HG03469 (cell line): ENCODE results near the gene THBS2.
"Not testable (repeated sequence)": the region's sequence is repeated elsewhere in the genome, so short reads cannot be mapped to it uniquely, and the experiment has no call there.

Experiments
- ATAC-seq: cut with Tn5 transposase; IDR thresholded peaks from one replicate; pipeline ENCODE4 v1.9.1; 2021; ENCODE audit warnings: mild to moderate bottlenecking, moderate library complexity, moderate number of reproducible peaks; ENCODE audit not compliant: unreplicated experiment

THBS2 gene

DNA sequence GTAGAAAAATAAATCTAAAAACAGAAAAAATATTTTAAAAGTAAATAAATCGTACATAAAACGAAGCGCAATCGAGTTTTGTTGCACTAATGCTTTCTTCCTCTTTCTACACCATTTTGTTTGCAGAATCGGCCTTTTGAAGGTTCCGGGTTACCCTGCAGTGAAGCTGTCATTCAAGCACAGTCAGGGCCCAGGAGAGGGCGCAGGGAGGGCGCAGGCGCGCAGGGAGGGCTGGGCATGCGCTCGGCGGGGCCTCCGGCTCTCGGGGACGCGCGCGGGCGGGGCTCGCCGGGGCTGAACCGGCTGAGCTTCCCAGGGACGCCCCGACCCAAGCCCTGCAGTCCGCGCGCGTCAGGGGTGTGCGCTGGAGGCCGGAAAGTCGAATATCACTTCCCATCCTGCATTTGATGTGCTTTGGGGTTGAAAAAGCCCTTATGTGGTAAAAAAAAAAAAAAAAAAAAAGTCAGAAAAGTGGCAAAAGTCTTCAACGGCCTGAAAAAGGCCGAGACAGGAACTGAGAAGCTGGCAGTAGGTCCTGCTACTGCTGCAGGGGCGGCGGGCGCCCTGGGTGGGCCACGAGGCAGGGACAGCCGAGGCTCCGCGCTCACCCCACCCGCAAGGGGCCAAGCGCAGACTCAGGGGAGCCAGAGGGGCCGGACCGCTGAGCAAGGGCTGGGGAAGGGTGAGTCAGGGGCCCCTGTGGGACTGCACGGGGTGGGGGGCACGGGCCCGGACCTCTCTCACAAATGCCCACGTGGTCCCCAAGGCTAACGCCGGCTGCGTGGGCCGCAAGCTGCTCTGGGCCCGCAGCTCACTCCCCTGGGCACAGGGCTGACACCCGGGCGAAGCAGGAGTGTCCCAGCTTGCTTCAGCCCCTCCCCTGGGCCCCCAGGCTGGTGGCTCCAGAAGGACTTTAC lies 40.5 kb downstream of the THBS2 start:
- ATAC-seq: peak; percentile 98

DNA sequence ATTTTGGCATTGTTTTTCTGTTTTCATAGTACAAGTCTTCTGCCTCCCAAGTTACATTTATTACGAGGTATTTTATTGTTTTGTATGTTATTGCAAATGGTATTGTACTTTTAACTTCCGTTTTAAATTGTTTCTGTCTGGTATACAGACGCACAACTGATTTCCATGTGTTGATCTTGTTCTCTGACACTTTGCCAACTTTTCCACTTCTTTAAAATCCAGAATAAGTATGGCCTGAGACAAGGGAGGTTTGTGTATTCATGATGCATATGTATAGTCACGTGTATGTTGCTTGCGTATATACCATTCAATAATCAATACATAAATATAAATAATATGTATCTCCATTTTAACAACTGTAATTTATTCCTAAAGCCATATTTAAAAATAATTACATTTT lies 41.2 kb downstream of the THBS2 start:
- ATAC-seq: no peak

DNA sequence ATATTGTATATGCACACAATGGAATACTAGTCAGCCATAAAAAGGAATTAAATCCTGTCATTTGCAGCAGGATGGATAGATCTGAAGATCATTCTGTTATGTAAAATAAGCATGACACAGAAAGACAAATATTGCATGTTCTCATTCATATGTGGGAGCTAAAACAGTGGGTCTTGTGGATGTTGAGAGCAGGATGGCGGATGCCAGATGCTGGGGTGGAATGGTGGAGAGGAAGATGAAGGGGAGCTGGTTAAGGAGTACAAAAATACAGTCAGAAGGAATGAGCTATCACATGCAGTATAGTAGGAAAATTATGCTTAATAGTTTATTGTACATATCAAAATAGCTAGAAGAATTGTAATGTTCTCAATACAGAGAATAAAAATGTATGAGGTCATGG lies 41.8 kb downstream of the THBS2 start:
- no peak for ATAC-seq

DNA sequence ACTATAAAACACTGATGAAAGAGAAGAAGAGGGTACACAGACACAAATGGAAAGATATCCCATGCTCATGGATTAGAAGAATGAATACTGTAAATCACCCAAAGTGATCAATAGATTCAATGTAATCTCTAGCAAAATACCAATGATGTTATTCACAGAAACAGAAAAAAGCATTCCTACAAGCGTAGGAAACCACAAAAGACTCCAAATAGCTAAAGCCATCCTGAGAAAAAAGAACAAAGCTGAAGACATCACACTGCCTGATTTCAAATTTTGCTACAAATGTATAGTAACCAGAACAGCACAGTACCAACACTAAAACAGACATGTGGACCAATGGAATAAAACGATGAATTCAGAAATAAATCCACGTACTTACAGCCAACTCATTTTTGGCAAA lies 43.0 kb downstream of the THBS2 start:
- no peak for ATAC-seq

DNA sequence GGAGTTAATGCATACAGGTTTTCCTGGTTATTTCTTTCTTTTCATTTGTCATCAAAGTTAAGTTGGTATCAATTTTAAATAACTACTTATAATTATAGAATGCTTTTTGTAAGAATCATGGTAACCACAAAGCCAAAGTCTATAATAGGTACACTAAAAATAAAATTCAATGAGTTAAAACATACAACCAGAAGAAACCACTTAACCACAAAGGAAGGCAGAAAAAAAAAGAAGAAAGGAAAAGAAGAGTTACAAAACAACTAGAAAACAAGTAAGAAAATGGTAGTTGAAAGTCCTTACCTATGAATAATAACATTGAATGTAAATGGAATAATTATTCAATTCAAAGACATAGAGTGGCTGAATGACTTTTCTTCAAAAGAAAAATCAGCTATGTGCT lies 45.6 kb downstream of the THBS2 start:
- ATAC-seq: no peak

DNA sequence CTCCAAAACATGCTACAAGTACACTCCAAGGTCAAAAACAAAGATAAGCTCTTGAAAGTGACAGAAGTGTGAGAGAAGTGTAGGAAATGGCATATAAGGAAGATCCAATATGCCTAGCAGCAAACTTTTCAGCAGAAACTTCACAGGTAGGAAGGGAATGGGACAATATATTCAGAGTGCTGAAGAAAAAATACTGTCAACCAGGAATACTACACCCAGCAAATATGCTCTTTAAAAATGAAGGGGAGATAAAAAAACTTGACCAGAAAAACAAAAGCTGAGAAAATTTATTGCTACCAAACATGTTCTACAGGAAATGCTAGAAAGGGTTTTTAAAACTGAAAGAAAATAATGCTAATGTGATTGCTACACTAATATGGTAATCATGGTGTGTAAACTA lies 46.2 kb downstream of the THBS2 start:
- ATAC-seq: no peak

DNA sequence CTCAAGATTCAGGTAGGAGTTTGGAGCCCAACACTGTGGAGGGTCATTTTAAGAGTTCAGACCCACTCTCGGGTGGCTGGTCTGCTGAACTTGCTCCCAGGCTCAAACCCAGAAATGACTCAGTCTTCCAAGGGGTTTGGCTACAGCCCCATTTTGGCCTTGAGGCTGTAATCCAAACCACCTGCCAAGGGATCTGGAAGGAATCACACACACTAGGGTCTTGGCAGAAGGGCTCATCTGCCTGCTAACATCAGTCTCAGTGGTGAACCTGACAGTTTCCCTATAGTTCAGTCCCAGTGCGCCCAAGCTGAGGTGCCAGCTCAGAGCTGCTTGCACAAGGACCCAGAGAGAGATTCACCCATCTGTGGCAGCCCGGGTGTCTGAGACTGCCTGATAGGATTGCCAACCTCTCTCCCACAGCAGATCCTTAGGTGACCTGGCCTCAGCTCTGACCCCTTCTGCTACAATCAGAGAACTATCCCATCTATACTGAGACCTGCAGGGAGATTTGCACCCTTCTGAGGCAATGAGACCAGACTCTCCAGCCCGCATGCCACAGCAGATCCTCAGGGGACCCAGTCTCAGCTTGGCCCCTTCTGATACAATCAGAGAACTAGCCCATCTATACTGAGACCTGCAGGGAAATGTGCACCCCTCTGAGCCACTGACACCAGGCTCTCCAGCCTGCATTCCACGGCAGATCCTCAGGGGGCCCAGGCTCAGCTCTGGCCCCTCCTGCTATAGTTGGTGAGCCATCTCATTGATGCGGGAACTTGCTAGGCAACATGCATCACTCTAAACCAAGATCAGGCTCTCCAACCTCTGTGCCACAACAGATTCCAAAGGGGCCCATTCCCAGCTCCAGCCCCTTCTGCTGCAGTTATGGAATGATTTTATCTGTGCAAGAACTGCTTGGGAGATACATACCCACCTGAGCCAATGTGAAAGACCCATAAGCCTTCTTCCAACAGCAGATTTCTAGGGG lies 48.2 kb downstream of the THBS2 start:
- no peak for ATAC-seq

DNA sequence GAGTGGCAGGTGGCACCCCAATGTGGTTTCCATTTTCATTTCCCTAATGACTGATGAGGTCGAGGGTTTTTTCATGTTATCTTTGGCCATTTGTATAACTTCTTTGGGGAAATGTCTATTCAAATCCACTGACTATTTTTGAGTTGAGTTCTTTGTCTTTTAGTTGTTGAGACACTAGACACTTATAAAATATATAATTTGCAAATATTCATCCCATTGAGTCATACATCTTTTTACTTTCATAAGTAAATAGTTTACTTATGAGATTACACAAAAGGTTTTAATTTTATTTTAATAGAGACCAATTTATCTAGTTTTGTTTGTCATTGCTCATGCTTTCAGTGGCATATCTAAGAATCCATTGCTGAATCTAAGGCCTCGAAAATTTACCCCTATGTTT lies 49.5 kb downstream of the THBS2 start:
- ATAC-seq: no peak

DNA sequence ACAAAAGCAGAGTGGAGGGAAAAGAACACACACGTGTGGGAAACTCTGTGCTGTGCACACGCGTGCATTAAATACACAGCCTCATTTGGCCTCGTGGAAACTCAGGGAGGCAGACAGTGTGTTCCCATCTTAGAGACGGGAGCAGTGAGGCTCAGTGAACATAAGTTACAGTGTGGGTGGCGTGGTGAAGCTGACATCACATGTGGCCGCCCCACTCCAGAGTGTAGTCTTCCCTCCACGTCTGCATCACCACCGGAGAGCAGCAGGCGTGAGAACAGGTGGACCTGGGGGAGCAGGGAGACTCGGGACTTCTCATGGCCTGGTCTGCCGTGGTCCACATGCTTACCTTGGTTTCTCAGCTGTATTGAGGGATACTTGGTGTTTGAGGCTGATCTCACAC lies 51.7 kb downstream of the THBS2 start:
- no peak for ATAC-seq

DNA sequence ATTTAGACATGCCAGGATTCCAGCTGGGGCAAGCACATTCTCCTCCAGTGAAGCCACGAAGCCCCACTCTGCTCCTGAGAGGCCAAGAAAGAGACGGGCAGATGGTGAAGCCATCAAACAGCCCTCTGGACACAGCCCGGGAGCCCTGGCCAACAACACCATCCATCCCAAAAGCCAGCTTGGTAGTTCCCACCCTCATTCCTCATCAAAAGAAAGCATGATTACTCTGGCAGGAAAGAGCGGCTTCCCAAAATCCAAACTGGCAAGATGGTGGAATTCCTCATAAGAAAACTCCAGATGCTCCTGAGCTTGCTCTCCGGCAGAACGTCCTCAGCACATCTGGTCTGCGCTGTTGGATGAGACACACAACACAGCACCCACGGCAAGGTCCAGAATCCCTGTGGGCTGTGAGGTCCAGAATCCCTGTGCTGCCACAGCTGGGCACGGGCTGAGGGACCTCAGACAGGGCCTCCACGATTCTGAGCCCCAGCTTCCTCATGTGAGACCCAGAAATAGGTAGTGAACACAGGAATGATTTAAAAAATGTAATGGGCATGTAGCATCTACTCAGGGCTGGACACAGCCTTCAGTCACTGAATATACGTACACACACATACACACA lies 52.6 kb downstream of the THBS2 start:
- no peak for ATAC-seq

DNA sequence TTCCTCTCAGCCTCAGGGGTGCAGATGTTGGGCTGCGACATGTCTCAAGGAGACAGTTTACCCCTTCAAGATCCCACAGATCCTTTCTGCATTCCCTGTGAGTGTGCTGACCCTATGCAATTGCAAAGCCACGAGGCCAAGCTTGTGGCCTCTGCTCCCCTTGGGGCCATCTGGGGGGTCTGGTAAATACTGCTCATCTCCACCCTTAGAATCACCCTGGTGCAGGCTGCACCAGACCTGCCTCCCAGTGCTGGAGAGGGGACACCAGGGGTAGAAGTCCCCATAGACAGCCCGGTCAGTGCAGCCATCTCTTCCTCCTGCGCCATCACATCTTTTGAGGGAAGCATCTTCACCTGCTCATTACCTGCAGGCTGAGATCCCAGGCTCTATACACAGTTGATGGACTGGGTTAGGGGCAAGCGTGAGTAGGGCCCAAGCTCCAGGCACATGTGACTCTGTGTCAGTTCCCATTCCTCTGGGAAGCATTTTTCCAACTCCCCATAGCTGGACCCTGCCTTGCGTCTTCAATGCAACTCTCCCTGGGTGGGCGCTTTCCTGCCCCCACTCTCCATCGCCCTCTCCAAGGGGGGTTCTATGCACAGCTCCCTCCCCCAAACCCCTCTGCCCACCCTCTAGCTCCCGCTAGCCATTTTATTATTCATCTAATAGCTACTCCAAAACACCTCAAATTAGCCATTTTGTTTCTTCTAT lies 53.9 kb downstream of the THBS2 start:
- no peak for ATAC-seq

DNA sequence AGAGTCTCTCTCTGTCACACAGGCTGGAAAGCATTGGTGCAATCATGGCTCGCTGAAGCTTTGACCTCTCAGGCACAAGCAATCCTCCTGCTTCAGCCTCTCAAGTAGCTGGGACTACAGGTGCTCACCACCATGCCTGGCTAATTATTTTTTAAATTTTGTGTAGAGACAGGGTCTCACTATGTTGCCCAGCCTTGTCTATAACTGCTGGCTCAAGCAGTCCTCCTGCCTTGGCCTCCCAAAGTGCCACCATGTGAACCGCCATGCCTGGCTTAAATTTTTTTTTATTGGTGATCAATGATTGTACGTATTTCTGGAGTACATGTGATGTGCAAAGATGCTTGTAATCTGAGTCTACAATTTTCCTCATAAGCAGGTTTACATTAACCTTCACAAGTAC lies 54.8 kb downstream of the THBS2 start:
- no peak for ATAC-seq

DNA sequence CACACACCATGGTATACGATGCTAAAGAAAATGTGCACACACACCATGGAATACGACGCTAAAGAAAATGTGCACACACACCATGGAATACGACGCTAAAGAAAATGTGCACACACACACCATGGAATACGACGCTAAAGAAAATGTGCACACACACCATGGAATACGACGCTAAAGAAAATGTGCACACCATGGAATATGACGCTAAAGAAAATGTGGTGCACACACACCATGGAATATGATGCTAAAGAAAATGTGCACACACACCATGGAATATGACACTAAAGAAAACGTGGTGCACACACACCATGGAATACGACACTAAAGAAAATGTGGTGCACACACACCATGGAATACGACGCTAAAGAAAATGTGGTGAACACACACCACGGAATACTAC lies 55.7 kb downstream of the THBS2 start:
- ATAC-seq: not testable (repeated sequence)

DNA sequence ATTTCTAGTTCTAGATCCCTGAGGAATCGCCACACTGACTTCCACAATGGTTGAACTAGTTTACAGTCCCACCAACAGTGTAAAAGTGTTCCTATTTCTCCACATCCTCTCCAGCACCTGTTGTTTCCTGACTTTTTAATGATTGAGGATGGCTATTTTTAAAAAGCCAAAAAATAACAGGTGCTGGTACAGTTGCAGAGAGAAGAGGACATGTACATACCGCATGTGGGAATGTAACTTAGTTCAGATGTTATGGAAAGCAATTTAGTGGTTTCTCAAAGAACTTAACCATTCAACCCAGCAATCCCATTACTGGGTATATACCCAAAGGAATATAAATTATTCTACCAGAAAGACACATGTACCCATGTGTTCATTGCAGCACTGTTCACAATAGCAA lies 57.4 kb downstream of the THBS2 start:
- ATAC-seq: not testable (repeated sequence)

DNA sequence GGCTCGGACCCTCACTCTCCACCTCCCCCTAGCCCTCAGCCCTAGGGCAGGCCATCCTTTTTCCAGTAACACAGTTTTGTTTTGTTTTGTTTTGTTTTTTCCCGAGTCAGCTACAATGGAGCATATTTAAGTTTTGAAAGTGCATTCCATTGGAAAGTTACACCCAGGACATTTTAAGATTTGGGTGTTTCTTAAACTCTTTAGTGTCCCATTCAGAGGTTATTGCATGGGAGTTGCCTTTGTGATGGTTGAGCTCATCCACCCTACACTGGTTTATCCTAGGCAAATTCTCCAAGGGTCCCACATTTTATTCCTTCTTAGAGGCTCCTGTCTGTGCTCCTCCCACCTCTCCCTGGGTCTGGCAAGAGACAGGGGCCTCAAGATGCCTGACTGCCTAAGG lies 58.9 kb downstream of the THBS2 start:
- no peak for ATAC-seq

DNA sequence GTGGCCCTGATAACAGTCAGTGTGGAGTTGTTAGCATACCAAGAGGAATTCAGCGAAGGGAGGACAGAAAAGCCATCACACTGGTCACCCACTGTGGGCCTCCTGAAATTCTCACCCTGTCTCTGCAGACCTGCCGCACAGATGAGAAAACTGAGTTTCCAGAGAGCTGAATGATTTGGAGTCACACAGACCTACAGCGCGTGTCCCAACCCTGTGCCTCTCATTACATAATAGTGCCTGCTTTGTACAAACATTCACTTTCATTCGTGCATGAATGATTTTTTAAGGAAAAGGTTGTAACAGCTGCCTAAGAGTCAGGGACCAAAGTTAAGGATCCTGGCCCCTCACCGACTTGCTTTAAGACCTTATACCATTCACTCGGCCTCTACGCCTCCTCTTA lies 62.7 kb downstream of the THBS2 start:
- ATAC-seq: no peak

DNA sequence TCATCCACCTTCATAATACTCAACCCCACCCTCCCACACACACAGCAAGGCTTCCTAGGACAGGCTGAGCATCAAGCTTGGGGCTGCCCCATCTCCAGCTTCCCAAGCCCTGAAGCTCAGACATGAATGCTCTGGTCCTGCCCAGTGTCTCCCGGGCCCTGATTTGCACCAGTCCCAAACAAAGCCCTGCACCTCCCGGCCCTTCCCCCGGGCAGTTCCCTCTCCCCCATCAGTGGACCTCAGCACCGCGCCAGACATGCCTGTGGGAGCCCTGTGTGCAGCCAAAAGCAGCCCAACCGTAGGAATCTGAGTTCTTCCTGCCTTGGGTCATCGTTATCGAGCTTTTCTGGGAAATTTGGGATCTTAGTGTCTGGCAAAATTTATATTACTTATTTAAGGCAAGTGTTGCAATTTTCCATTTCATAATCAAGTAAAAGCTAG lies 63.5 kb downstream of the THBS2 start:
- no peak for ATAC-seq

DNA sequence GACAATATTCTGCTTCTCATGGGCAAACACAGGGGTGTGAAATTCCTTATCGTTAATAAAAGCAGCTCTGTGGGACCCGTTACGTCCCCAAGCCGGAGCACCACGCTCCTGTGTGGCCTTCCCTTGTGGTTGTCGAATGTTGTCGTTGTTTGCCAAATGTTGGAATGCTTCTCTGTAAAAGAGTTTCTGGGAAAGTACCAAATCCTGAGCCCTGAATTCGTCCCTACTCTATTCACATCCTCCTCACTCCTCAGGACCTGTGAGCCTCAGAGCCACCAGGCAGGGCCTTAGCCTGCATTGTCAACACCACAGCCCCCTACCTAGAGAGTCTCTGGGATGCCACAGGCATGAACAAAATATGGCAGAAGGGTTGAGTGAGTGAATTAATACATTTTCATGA lies 64.0 kb downstream of the THBS2 start:
- ATAC-seq: no peak

DNA sequence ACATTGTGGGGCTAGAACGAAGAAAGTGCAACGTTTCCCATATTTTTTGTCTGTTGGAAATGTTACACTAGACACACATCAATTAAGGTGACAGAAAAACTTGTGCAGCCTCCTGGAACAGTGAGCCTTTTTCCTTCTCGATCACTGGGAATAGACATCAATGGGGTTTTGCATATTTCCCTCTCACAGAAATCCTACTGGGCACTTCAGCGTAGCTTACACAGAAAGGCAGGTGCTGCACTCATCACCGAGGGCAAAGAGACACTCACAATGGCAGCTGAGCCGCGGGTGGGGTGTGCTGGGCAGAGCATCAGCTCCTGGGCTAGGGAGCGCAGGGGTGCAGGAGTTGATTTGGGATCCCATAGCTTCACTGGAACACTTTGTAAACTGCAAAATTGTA lies 64.5 kb downstream of the THBS2 start:
- ATAC-seq: no peak

DNA sequence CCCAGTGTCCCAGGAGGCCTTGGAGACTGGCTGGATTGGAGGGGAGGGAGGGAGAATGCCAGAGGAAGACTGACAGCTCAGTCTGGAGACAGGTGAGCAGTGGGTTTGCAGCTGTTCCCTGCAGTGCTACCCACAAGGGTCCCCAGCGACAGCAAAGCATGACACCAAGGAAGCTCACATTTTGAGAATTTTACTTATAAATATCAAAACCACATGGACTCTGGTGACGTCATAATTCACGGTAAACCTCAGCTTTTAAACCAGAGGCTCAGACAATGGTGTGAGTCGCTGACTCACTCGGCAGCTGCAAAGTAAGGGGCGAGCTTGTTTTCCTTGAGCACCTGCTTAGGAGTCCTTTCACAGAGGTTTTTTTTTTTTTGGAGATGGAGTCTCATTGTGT lies 65.2 kb downstream of the THBS2 start:
- ATAC-seq: no peak

DNA sequence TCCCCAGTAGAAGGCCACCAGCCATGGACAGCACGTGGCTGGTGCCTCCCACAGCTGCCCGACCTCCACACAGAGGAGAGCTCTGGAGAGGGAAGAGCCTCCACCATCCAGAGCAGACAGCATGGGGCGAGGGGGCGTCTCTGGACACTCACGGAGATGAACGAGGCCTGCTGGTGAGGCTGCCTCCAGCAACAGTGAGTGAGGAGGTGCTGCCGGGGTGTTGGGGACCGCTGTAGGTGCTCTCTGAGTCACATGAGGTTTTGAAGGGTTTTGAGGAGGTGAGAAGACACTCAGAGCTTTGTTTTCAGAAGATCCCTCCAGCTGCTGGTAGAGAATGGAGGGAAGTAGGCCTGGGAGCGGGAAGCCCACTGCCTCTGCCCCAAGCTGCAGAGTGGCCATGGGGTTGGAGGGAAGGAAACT lies 65.6 kb downstream of the THBS2 start:
- no peak for ATAC-seq
